Measurements from ENCODE around the gene NTM. TPM values are rescaled to one million over a fixed set of nuclear protein-coding genes. Genes with fewer than 3 reads are reported as not detected.

The NTM gene
- total RNA-seq, 1 experiment from 2014 or later, result 8.6 TPM

DNA sequence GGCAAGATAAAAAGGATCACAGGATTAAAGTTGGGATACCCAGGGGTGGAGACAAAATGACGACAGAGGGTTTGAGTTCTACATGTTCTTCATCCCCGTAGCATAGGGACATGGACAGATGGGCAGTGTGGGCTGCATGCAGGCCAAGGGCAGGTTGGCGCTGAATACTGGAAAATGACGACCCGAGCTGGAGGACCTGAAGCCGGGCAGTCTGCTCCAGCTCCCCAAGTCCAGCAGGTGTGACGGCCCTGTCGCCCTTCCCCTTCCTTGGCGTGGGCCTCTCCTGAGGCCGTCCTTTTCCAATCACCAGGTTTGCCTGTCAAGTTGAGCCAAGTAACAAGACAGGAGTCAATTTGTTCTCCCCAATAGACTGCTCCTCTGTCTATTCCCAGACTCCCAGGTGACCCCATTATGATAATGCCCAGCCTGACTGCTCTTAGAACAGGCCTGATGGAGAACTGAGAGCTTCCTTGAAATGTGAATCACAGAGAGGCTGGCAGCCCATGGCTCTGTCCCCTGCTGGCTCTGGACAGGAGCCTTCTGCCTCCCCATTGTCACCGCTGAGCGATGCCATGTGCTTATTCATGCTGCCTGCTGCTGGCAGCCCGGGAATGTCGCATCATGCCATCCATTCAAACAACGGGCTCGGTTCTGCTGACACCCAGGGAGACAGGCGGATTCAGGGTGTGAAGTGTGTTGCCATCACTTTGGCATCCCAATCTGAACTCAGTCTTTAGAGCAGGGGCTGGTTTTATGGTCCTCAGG, 392.1 kb downstream of the NTM start:
- no peak for DNase-seq (ENCODE audit: low spot score)
- no peaks in the 10 kb centered on the region for H3K36me3 ChIP-seq (ENCODE audit: insufficient read depth, low read length, poor library complexity, severe bottlenecking)
- peaks cover under 1% of the 10 kb centered on the region for H3K9me3 ChIP-seq (ENCODE audit: low read depth, low read length, poor library complexity, severe bottlenecking)
- TF ChIP-seq EZH2 (IDR thresholded peaks at IDR 0.05; ENCODE audit: borderline replicate concordance, low read depth, low read length, poor library complexity, severe bottlenecking), result no peak
- TF ChIP-seq, protein P1, sequence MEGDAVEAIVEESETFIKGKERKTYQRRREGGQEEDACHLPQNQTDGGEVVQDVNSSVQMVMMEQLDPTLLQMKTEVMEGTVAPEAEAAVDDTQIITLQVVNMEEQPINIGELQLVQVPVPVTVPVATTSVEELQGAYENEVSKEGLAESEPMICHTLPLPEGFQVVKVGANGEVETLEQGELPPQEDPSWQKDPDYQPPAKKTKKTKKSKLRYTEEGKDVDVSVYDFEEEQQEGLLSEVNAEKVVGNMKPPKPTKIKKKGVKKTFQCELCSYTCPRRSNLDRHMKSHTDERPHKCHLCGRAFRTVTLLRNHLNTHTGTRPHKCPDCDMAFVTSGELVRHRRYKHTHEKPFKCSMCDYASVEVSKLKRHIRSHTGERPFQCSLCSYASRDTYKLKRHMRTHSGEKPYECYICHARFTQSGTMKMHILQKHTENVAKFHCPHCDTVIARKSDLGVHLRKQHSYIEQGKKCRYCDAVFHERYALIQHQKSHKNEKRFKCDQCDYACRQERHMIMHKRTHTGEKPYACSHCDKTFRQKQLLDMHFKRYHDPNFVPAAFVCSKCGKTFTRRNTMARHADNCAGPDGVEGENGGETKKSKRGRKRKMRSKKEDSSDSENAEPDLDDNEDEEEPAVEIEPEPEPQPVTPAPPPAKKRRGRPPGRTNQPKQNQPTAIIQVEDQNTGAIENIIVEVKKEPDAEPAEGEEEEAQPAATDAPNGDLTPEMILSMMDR (conservative IDR thresholded peaks at IDR 0.05; ENCODE audit: low read depth, low read length), result no peak
- BruUV-seq (replicated peaks), result no TSS peak
- ChIA-PET CTCF (no interaction called here), POLR2A (ENCODE audit: low non-redundant PET) (no interaction called here)
- no peak overlapping the region for H3K27ac ChIP-seq (ENCODE audit: low read depth, low read length, poor library complexity, severe bottlenecking)
- peaks cover 12% of the 10 kb centered on the region for H3K4me1 ChIP-seq (ENCODE audit: insufficient read depth, low read length, poor library complexity, severe bottlenecking)
- intact Hi-C loops (cut with micrococcal nuclease; ENCODE audit: unreplicated experiment), result no loop called here
- peaks cover 6% of the 10 kb centered on the region for H3K27me3 ChIP-seq (replicated peaks; ENCODE audit: insufficient read depth, low read depth, low read length, poor library complexity)
- no peak overlapping the region for H3K4me3 ChIP-seq (ENCODE audit: low read depth, low read length, poor library complexity, severe bottlenecking)

DNA sequence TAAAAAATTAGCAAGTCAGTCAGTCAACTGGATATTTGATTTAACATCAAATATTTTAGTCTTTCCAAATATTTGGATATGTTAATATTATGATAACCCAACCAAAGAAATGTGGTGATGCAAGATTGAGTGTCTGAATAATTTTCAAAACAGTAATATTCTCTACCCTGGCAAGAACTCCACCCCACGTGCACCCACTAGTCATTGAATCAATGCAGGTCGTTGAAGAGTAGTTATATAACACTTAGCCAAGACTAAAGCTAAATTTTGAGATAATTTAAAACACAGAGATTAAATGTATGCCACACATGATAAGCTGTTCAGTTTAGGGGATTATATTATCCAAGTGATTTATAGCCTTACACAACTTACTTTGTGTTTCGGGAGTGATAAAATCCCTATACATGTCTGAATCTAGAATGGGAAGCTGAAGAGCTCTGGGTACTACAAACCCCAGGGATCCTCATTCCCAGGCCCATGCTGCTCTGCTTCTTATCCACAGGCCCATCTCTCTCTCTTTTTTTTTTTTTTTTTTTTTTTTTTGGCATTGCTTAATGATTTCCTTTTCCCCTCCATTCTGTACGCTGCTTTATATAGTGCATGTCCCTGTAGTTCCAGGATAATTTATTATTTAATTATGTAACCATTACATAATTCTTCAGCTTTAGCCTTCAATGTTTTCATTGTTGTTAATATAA, 392.9 kb downstream of the NTM start:
- CTCF ChIA-PET, result no interaction called here
- POLR2A ChIA-PET (ENCODE audit: low non-redundant PET), result no interaction called here
- intact Hi-C loops (cut with micrococcal nuclease; ENCODE audit: unreplicated experiment), result no loop called here
- Histone ChIP-seq H3K4me1 (ENCODE audit: insufficient read depth, low read length, poor library complexity, severe bottlenecking) (peaks cover 12% of the 10 kb centered on the region), H3K36me3 (ENCODE audit: insufficient read depth, low read length, poor library complexity, severe bottlenecking) (no peaks in the 10 kb centered on the region), H3K27me3 (replicated peaks; ENCODE audit: insufficient read depth, low read depth, low read length, poor library complexity) (peaks cover 6% of the 10 kb centered on the region), H3K4me3 (ENCODE audit: low read depth, low read length, poor library complexity, severe bottlenecking) (no peak overlapping the region), H3K27ac (ENCODE audit: low read depth, low read length, poor library complexity, severe bottlenecking) (no peak overlapping the region), H3K9me3 (ENCODE audit: low read depth, low read length, poor library complexity, severe bottlenecking) (peaks cover 4% of the 10 kb centered on the region)
- peak; percentile 26 for DNase-seq (ENCODE audit: low spot score)
- no peak for TF ChIP-seq EZH2 (IDR thresholded peaks at IDR 0.05; ENCODE audit: borderline replicate concordance, low read depth, low read length, poor library complexity, severe bottlenecking)
- TF ChIP-seq, protein P1 (conservative IDR thresholded peaks at IDR 0.05; ENCODE audit: low read depth, low read length), result no peak
- BruUV-seq (replicated peaks), result no TSS peak

DNA sequence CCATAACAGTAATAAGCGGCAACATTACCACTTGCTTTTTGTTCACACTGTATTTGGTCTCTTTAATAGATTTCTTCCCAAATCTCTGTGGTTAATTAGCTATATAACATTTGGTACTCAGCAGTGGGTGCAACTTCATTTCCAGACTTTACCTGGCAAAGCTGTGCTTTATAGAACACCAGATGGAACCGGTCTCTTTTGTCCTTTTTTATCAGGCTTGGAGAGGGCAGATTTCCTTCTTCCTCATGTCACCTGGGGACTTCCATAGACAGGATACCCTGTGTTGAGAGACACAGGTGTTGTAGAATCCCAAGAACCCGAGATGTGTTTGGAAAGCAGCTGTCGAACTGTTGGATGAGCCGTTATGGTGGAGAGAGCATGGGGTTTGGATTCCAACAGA, 393.7 kb downstream of the NTM start:
- no peak for DNase-seq (ENCODE audit: low spot score)
- BruUV-seq (replicated peaks), result no TSS peak
- peaks cover 4% of the 10 kb centered on the region for H3K9me3 ChIP-seq (ENCODE audit: low read depth, low read length, poor library complexity, severe bottlenecking)
- no peak for TF ChIP-seq EZH2 (IDR thresholded peaks at IDR 0.05; ENCODE audit: borderline replicate concordance, low read depth, low read length, poor library complexity, severe bottlenecking)
- TF ChIP-seq, protein P1 (conservative IDR thresholded peaks at IDR 0.05; ENCODE audit: low read depth, low read length), result no peak
- H3K4me3 ChIP-seq (ENCODE audit: low read depth, low read length, poor library complexity, severe bottlenecking), result no peak overlapping the region
- ChIA-PET CTCF (no interaction called here), POLR2A (ENCODE audit: low non-redundant PET) (no interaction called here)
- intact Hi-C loops (cut with micrococcal nuclease; ENCODE audit: unreplicated experiment), result no loop called here
- no peak overlapping the region for H3K27ac ChIP-seq (ENCODE audit: low read depth, low read length, poor library complexity, severe bottlenecking)
- peaks cover 11% of the 10 kb centered on the region for H3K4me1 ChIP-seq (ENCODE audit: insufficient read depth, low read length, poor library complexity, severe bottlenecking)
- peaks cover 6% of the 10 kb centered on the region for H3K27me3 ChIP-seq (replicated peaks; ENCODE audit: insufficient read depth, low read depth, low read length, poor library complexity)
- H3K36me3 ChIP-seq (ENCODE audit: insufficient read depth, low read length, poor library complexity, severe bottlenecking), result no peaks in the 10 kb centered on the region
